GM21381 (cell line): ENCODE data around the gene N4BP2.

Experiments
- ATAC-seq: cut with Tn5 transposase; IDR thresholded peaks from one replicate; pipeline ENCODE4 v1.9.1; 2021; ENCODE audit warnings: mild to moderate bottlenecking, moderate library complexity; ENCODE audit not compliant: unreplicated experiment

The N4BP2 gene

GRCh38 chr4:40190465-40190864 is 133.8 kb downstream of the N4BP2 start:
- ATAC-seq = no peak

- ATAC-seq = no peak
Measured at GRCh38 chr4:40190880-40191815, 134.5 kb downstream of the N4BP2 start.

GRCh38 chr4:40192114-40193015 is 135.7 kb downstream of the N4BP2 start:
- ATAC-seq = peak; percentile 40

- ATAC-seq = peak; percentile 31
Measured at GRCh38 chr4:40193016-40193571, 136.4 kb downstream of the N4BP2 start.

- ATAC-seq = no peak
Measured at GRCh38 chr4:40193578-40193977, 136.9 kb downstream of the N4BP2 start.

GRCh38 chr4:40194602-40195161 is 138.0 kb downstream of the N4BP2 start:
- no peak for ATAC-seq

- no peak for ATAC-seq
Measured at GRCh38 chr4:40195182-40196177, 138.8 kb downstream of the N4BP2 start.

- ATAC-seq = no peak
Measured at GRCh38 chr4:40196272-40196671, 139.6 kb downstream of the N4BP2 start.

- ATAC-seq = no peak
Measured at GRCh38 chr4:40196724-40197281, 140.2 kb downstream of the N4BP2 start, which contains the start of gene RHOH. Gene RHOH, plus strand, starts transcription at chr4:40197031. Its CDS starts 46,356 bp downstream, at chr4:40243387.

GRCh38 chr4:40197879-40198689 is 141.4 kb downstream of the N4BP2 start:
- no peak for ATAC-seq

- ATAC-seq = no peak
Measured at GRCh38 chr4:40199179-40199670, 142.6 kb downstream of the N4BP2 start.

GRCh38 chr4:40199999-40200874 is 143.6 kb downstream of the N4BP2 start:
- peak; percentile 47 for ATAC-seq

- no peak for ATAC-seq
Measured at GRCh38 chr4:40200875-40201801, 144.5 kb downstream of the N4BP2 start.

- ATAC-seq = no peak
Measured at GRCh38 chr4:40201898-40202297, 145.2 kb downstream of the N4BP2 start.

- ATAC-seq = no peak
Measured at GRCh38 chr4:40202474-40202873, 145.8 kb downstream of the N4BP2 start.
